Keratinocyte (primary cell): ENCODE measurements around the gene GFY. TPM values are rescaled to one million over a fixed set of nuclear protein-coding genes. Genes with fewer than 3 reads are reported as not detected.

ENCODE experiments used
- DNase-seq: peaks from one replicate; pipeline ENCODE4 v3.0.0-alpha.2; 2011; ENCODE audit warnings: low read depth, missing footprints, low spot score
- FAIRE-seq: peaks from 2 replicates; lab custom pipeline; 2011; peaks lifted over from hg19 to GRCh38; lab: Jason Lieb, UNC
- H2AFZ ChIP-seq: 2 replicates; pipeline ENCODE4 v1.6.0; 2012; ENCODE audit warnings: low read length, control low read depth, inconsistent platforms; ENCODE audit not compliant: control insufficient read depth
- H3K27ac ChIP-seq: 2 replicates; pipeline ENCODE4 v1.5.1; 2011; ENCODE audit warnings: low read length; ENCODE audit not compliant: control insufficient read depth, insufficient read depth
- H3K27me3 ChIP-seq: 3 replicates; pipeline ENCODE4 v1.6.0; 2011; ENCODE audit warnings: low read length; ENCODE audit not compliant: control insufficient read depth, insufficient read depth; ENCODE audit errors: extremely low read depth
- H3K36me3 ChIP-seq, 2 experiments: 2 replicates in 1 of 2; 3 replicates in 1 of 2; pipeline ENCODE4 v1.5.1; 2011; ENCODE audit warnings: low read length in 2 of 2, mild to moderate bottlenecking in 1 of 2; ENCODE audit not compliant: control insufficient read depth in 2 of 2, insufficient read depth in 2 of 2; ENCODE audit errors: extremely low read depth in 1 of 2
- H3K4me1 ChIP-seq: 3 replicates; pipeline ENCODE4 v1.5.1; 2011; ENCODE audit warnings: low read length; ENCODE audit not compliant: control insufficient read depth, insufficient read depth; ENCODE audit errors: extremely low read depth
- H3K4me2 ChIP-seq: 3 replicates; pipeline ENCODE4 v1.6.0; 2011; ENCODE audit warnings: low read depth, low read length; ENCODE audit not compliant: control insufficient read depth, insufficient read depth; ENCODE audit errors: extremely low read depth
- H3K4me3 ChIP-seq, 3 experiments: fragments of 200-600 bp in 1 of 3; sonication (generic) in 1 of 3; 2 replicates in 2 of 3; 3 replicates in 1 of 3; pipeline ENCODE4 v1.5.1; 2011 to 2016; ENCODE audit warnings: low read length in 3 of 3, mild to moderate bottlenecking in 3 of 3, control low read depth in 2 of 3, inconsistent platforms in 1 of 3, low read depth in 1 of 3, mixed read lengths in 1 of 3, mixed run types in 1 of 3, moderate library complexity in 1 of 3; ENCODE audit not compliant: control insufficient read depth in 2 of 3, insufficient read depth in 2 of 3; ENCODE audit errors: extremely low read depth in 1 of 3
- H3K79me2 ChIP-seq: 2 replicates; pipeline ENCODE4 v1.6.0; 2012; ENCODE audit warnings: low read length; ENCODE audit not compliant: control insufficient read depth, insufficient read depth
- H3K9ac ChIP-seq: 3 replicates; pipeline ENCODE4 v1.6.0; 2011; ENCODE audit warnings: low read length; ENCODE audit not compliant: control insufficient read depth, insufficient read depth; ENCODE audit errors: extremely low read depth
- H3K9me1 ChIP-seq: 3 replicates; pipeline ENCODE4 v1.6.0; 2011; ENCODE audit warnings: low read length; ENCODE audit not compliant: control insufficient read depth, insufficient read depth; ENCODE audit errors: extremely low read depth
- H3K9me3 ChIP-seq: 2 replicates; pipeline ENCODE4 v1.5.1; 2012; ENCODE audit warnings: low read depth, low read length; ENCODE audit not compliant: control insufficient read depth
- H4K20me1 ChIP-seq: 3 replicates; pipeline ENCODE4 v1.6.0; 2011; ENCODE audit warnings: low read length; ENCODE audit not compliant: control insufficient read depth, insufficient read depth; ENCODE audit errors: extremely low read depth
- CTCF ChIP-seq, 3 experiments: IDR thresholded peaks in 1 of 3; conservative IDR thresholded peaks in 1 of 3; optimal IDR thresholded peaks in 1 of 3; 2 replicates in 2 of 3; 3 replicates in 1 of 3; pipeline versions ENCODE3 to v1.5.1; 2011; ENCODE audit warnings: low read length in 3 of 3, mild to moderate bottlenecking in 3 of 3, moderate library complexity in 2 of 3, control low read depth in 1 of 3, inconsistent platforms in 1 of 3; ENCODE audit not compliant: insufficient read depth in 2 of 3; ENCODE audit errors: extremely low read depth in 1 of 3
- EZH2 ChIP-seq: IDR thresholded peaks from one replicate; pipeline ENCODE4 v1.6.1; 2012; ENCODE audit warnings: inconsistent platforms, mild to moderate bottlenecking, low read length, moderate library complexity
- dilution Hi-C: fragments of 300-500 bp; cut with MboI; formaldehyde crosslinking; loops from one replicate; pipeline ENCODE4 v1.7.0; 2020; ENCODE audit warnings: low sequenced_read_pairs; ENCODE audit not compliant: extremely low pct_ligation_motif_present
- polyA plus RNA-seq, 5 experiments: library from polyadenylated mRNA; depleted of rRNA in 3 of 5; stranded (reverse) in 3 of 5; stranded (forward) in 1 of 5; unstranded in 1 of 5; fragments of >200 nt; gene quantifications; 1 replicate in 1 of 5; 2 replicates in 3 of 5; 3 replicates in 1 of 5; pipeline versions ENCODE4 v1.2.1 to v1.2.3, GENCODE V29; 2011 to 2012; ENCODE audit warnings: missing spikeins in 2 of 5, low read depth in 1 of 5, low replicate concordance in 1 of 5

The GFY gene
- polyA plus RNA-seq, 1 donor (not counting 4 experiments of a cell fraction or from before 2014, with no cell fraction given): not detected

GRCh38 chr19:49407482-49408015, 17.6 kb upstream of the GFY start:
- Histone ChIP-seq H3K9me1 (no peaks in the 10 kb centered on the region), H3K27ac (no peak overlapping the region), H3K36me3 (no peaks in the 10 kb centered on the region), H3K4me1 (peaks cover 6% of the 10 kb centered on the region), H3K4me3 (no peak overlapping the region), H3K9ac (no peak overlapping the region), H3K27me3 (no peaks in the 10 kb centered on the region), H3K79me2 (no peaks in the 10 kb centered on the region), H3K4me2 (no peak overlapping the region), H2AFZ (no peak overlapping the region), H3K9me3 (no peaks in the 10 kb centered on the region), H4K20me1 (no peaks in the 10 kb centered on the region)
- DNase-seq: no peak
- TF ChIP-seq CTCF (optimal IDR thresholded peaks at IDR 0.05 in 1 of 3, IDR thresholded peaks at IDR 0.05 in 1 of 3, conservative IDR thresholded peaks at IDR 0.05 in 1 of 3; ENCODE audit: extremely low read depth in 1 of 3, insufficient read depth in 2 of 3, low read length in 3 of 3) (no peak), EZH2 (no peak)
- no peak for FAIRE-seq
- dilution Hi-C loops: no loop called here

- Histone ChIP-seq H3K4me2 (no peak overlapping the region), H3K36me3 (no peaks in the 10 kb centered on the region), H3K27me3 (no peaks in the 10 kb centered on the region), H3K9ac (no peak overlapping the region), H3K27ac (no peak overlapping the region), H4K20me1 (no peaks in the 10 kb centered on the region), H3K9me1 (no peaks in the 10 kb centered on the region), H2AFZ (peak overlapping the region; percentile 31), H3K79me2 (no peaks in the 10 kb centered on the region), H3K4me1 (peaks cover 6% of the 10 kb centered on the region), H3K4me3 (no peak overlapping the region), H3K9me3 (no peaks in the 10 kb centered on the region)
- DNase-seq: no peak
- dilution Hi-C loops: no loop called here
- TF ChIP-seq EZH2: no peak
- FAIRE-seq: no peak
These were observed 16.3 kb upstream of the GFY start for GRCh38 chr19:49408816-49409440.
